Lower leg skin (tissue), 3 donors: ENCODE measurements around the gene B3GNT5.

Experiments used
- POLR2A ChIP-seq, 2 donors: fragments of 450-650 bp; IDR thresholded peaks; one replicate each; pipeline ENCODE4 v1.6.1; 2016 to 2017; ENCODE audit warnings: antibody characterized with exemption in 2 of 2, mild to moderate bottlenecking in 1 of 2, moderate library complexity in 1 of 2
- TF ChIP-seq, protein P1 (sequence below), 3 donors: fragments of 450-650 bp; IDR thresholded peaks; one replicate each; pipeline ENCODE4 v1.5.1; 2016; ENCODE audit warnings: antibody characterized with exemption in 3 of 3, mild to moderate bottlenecking in 3 of 3, moderate library complexity in 2 of 3

DNA sequence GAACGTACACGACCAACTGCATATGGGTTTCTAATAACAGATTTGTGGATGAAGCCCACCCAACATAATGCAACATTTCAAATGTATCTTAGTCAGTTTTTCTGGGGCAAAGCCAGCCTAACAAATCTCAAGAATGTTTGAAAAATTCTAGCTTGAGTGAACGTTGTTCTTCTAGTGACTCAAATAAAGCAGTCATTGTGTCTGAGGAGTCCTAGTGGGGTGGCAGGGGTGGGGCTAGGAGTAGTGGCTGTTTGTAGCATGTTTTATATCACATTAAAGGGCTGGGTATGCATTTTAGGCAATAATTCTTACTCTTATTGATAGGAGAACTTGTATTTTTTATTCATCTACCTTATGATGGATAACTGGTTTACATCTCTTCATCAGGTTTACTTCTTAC is 6.0 kb downstream of the B3GNT5 start:
- TF ChIP-seq, protein P1, sequence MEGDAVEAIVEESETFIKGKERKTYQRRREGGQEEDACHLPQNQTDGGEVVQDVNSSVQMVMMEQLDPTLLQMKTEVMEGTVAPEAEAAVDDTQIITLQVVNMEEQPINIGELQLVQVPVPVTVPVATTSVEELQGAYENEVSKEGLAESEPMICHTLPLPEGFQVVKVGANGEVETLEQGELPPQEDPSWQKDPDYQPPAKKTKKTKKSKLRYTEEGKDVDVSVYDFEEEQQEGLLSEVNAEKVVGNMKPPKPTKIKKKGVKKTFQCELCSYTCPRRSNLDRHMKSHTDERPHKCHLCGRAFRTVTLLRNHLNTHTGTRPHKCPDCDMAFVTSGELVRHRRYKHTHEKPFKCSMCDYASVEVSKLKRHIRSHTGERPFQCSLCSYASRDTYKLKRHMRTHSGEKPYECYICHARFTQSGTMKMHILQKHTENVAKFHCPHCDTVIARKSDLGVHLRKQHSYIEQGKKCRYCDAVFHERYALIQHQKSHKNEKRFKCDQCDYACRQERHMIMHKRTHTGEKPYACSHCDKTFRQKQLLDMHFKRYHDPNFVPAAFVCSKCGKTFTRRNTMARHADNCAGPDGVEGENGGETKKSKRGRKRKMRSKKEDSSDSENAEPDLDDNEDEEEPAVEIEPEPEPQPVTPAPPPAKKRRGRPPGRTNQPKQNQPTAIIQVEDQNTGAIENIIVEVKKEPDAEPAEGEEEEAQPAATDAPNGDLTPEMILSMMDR (IDR thresholded peaks at IDR 0.05): no peak
- no peak for TF ChIP-seq POLR2A (IDR thresholded peaks at IDR 0.05)
